GM12872 (cell line): Measurements from ENCODE around the gene MCM9.
A peak's percentile ranks its signal among the peaks of the same experiment; 100 is the strongest.

Experiments used
- CTCF ChIP-seq: IDR thresholded peaks from 3 replicates; pipeline ENCODE4 v1.5.1; 2011; ENCODE audit warnings: low read depth, mild to moderate bottlenecking, low read length, moderate library complexity; ENCODE audit not compliant: insufficient read depth

MCM9 gene

GRCh38 chr6:118815495-118815894, 119.5 kb downstream of the MCM9 start:
- no peak for TF ChIP-seq CTCF

GRCh38 chr6:118813775-118814174, 121.2 kb downstream of the MCM9 start:
- no peak for TF ChIP-seq CTCF

- TF ChIP-seq CTCF = no peak
These were observed 122.0 kb downstream of the MCM9 start for GRCh38 chr6:118812970-118813369.

GRCh38 chr6:118810420-118811027, 124.4 kb downstream of the MCM9 start:
- no peak for TF ChIP-seq CTCF

- 0 out of 3 replicates have a peak, but pooled peaks have one; percentile 1 for TF ChIP-seq CTCF
These were observed 125.9 kb downstream of the MCM9 start for GRCh38 chr6:118808793-118809638.

- no peak for TF ChIP-seq CTCF
These were observed 130.9 kb downstream of the MCM9 start for GRCh38 chr6:118804091-118804490.

- TF ChIP-seq CTCF = no peak
These were observed 133.7 kb downstream of the MCM9 start for GRCh38 chr6:118801257-118801656.
